T-helper 2 cell treated with Interferon-gamma antibody and Interleukin-4, amounts not matched to agents 100 ng/mL and 5 ng/mL, for 36 hours (primary cell): ENCODE data around the gene UNC13A. TPM values are rescaled to one million over a fixed set of nuclear protein-coding genes. Genes with fewer than 3 reads are reported as not detected.

Experiments
- intact Hi-C: fragments of 100-400 bp; cut with micrococcal nuclease; formaldehyde crosslinking; loops from one replicate; pipeline ENCODE4 v1.15.1; 2023
- total RNA-seq: library from RNA; stranded (reverse); gene quantifications from 2 replicates; pipeline ENCODE4 v1.2.3, GENCODE V29; 2022

The UNC13A gene
- total RNA-seq, 1 donor from 2014 or later, result 0.02 TPM

GRCh38 chr19:17673937-17674799 is 14.0 kb downstream of the UNC13A start:
- intact Hi-C loops, result no loop called here

- intact Hi-C loops, result no loop called here
These were observed 16.2 kb downstream of the UNC13A start for GRCh38 chr19:17671906-17672305.

- intact Hi-C loops, result no loop called here
These were observed 18.7 kb downstream of the UNC13A start for GRCh38 chr19:17669419-17669818.

GRCh38 chr19:17665058-17665457 is 23.1 kb downstream of the UNC13A start:
- intact Hi-C loops, result no loop called here

GRCh38 chr19:17659996-17660395 is 28.2 kb downstream of the UNC13A start:
- intact Hi-C loops, result no loop called here

GRCh38 chr19:17658666-17659065 is 29.5 kb downstream of the UNC13A start:
- intact Hi-C loops, result no loop called here

GRCh38 chr19:17658240-17658639 is 29.9 kb downstream of the UNC13A start:
- intact Hi-C loops, result no loop called here

- intact Hi-C loops, result no loop called here
These were observed 31.2 kb downstream of the UNC13A start for GRCh38 chr19:17656970-17657369.

- intact Hi-C loops, result no loop called here
These were observed 32.2 kb downstream of the UNC13A start for GRCh38 chr19:17655751-17656472.

GRCh38 chr19:17654993-17655392 is 33.2 kb downstream of the UNC13A start:
- intact Hi-C loops, result no loop called here

GRCh38 chr19:17652627-17653026 is 35.5 kb downstream of the UNC13A start:
- intact Hi-C loops, result no loop called here

GRCh38 chr19:17648786-17649185 is 39.4 kb downstream of the UNC13A start:
- intact Hi-C loops, result no loop called here

- intact Hi-C loops, result no loop called here
These were observed 40.0 kb downstream of the UNC13A start for GRCh38 chr19:17648097-17648660.

- intact Hi-C loops, result no loop called here
These were observed 40.8 kb downstream of the UNC13A start for GRCh38 chr19:17647071-17648020.

- intact Hi-C loops, result no loop called here
These were observed 41.7 kb downstream of the UNC13A start for GRCh38 chr19:17646441-17646840.

GRCh38 chr19:17645339-17645963 is 42.7 kb downstream of the UNC13A start:
- intact Hi-C loops, result no loop called here

GRCh38 chr19:17642656-17643055 is 45.5 kb downstream of the UNC13A start:
- intact Hi-C loops, result no loop called here

GRCh38 chr19:17641846-17642245 is 46.3 kb downstream of the UNC13A start:
- intact Hi-C loops, result no loop called here

GRCh38 chr19:17641181-17641580 is 47.0 kb downstream of the UNC13A start:
- intact Hi-C loops, result no loop called here

- intact Hi-C loops, result no loop called here
These were observed 54.5 kb downstream of the UNC13A start for GRCh38 chr19:17633700-17634099.

GRCh38 chr19:17632577-17632976 is 55.6 kb downstream of the UNC13A start:
- intact Hi-C loops, result no loop called here
